NCI-H526 treated with DMSO at 0.1 percent for 48 hours (cell line): ENCODE data around the gene LPO.

Experiments
- DNase-seq: peaks from one replicate; lab custom pipeline; 2025; lab: John Stamatoyannopoulos, UW

LPO gene

DNA sequence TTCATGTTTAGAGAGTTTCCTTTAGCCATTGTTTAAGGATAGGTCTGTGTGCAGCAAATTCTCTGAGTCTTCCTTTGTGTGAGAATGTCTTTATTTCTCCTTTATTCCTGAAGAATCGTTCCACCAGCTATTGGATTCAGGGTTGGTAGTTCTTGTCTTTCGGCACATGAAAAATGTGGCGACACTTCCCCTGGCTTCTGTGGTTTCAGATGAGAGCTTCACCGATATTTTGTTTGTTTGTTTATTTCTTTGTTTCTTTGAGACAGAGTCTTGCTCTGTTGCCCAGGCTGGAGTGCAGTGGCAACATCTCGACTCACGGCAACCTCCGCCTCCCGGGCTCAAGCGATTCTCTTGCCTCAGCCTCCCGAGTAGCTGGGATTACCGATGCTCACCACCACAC lies 23.8 kb downstream of the LPO start:
- no peak for DNase-seq

DNA sequence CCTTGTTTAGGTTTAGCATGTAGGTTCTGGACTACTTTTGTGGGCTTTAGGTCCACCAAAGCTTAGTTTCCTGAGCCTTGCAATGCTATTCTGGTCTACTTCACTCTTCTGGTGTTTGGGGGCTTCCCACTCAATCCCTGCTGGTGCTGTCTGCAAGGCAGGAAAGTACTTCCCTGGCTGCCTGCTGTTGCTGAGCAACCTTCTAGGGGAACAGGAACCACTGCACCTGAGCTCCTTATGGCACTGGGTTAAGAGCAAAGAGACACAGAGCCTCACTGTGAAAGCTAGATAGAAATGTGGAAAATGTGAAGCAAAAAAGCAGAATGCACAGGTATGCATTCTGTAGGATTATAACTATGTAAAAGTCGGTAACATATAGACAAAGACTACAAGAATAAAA lies 25.4 kb downstream of the LPO start:
- no peak for DNase-seq

DNA sequence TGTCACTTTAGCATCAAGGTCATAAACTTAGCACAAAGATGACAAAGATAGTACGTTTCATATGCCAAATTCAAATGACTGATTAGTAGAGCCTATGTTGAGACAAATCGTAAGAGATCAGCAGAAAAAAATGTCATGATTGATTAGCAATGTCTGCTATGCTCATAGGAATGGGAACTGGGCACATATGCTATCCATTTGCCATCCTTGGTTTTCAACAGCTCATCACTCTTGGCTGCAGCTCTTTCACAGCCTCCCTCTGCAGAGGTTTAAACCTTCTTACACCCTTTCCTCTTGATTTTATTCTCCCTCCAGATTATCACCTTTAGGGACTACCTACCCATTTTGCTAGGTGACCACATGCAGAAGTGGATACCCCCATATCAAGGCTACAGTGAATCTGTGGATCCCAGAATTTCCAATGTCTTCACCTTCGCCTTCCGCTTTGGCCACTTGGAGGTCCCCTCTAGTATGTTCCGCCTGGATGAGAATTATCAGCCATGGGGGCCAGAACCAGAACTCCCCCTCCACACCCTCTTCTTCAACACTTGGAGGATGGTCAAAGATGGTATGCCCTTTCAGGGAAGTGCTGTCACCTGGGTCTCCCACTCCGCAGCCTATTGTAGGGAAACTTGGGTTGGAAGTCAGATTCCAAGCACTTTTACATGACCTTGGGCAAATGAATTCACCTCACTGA lies 26.2 kb downstream of the LPO start:
- no peak for DNase-seq

DNA sequence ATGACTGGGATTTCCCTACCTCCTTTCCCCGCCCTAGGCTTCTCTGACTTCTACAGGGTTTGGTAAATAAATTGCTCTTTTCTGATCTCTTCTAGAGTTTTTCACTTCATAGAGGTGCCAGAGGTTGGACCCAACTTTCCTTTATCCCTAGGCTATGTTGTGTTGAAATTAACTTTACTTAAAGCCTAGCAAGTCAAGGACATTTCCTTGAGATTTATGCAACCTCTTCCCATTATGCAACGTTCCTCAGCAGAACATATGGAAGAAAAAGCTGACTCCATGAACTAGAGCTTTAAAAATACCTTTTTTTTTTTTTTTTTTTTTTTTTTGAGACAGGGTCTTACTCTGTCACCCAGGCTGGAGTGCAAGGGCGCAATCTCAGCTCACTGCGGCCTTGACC lies 26.9 kb downstream of the LPO start:
- no peak for DNase-seq

DNA sequence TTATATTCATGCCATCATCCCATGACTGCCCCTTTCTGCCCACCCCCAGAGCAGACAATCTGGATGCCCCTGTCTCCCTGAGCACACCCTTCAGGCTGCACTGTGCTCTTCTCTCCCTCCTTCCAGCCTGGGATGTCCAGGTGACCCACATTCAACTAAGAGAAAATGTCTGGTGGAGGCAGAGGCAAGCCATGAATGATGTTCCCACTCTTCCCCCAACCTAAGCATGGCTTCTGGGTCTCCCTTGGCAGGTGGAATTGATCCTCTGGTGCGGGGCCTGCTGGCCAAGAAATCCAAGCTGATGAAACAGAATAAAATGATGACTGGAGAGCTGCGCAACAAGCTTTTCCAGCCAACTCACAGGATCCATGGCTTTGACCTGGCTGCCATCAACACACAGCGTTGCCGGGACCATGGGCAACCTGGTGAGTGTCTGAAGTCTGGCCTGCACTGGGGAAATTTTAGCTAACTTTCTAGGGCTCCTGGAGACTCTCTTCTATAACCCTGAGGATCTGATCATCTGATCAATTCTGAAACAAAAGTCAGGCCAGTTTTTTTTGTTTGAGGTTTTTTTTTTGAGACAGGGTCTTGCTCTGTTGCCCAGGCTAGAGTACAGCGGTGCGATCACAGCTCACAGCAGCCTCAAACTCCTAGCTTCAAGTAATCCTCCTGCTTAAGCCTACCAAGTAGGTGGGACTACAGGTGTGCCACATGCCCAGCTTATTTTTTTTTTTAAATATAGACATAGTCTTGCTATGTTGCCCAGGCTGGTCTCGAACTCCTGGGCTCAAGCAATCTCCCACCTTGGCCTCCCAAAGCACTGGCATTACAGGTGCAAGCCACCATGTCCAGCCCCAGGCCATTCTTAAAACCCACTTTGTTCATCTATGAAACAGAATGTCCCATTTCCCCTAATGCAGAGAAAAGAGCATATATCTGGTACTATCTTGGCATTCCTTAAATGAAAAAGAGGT lies 27.8 kb downstream of the LPO start:
- DNase-seq: no peak

DNA sequence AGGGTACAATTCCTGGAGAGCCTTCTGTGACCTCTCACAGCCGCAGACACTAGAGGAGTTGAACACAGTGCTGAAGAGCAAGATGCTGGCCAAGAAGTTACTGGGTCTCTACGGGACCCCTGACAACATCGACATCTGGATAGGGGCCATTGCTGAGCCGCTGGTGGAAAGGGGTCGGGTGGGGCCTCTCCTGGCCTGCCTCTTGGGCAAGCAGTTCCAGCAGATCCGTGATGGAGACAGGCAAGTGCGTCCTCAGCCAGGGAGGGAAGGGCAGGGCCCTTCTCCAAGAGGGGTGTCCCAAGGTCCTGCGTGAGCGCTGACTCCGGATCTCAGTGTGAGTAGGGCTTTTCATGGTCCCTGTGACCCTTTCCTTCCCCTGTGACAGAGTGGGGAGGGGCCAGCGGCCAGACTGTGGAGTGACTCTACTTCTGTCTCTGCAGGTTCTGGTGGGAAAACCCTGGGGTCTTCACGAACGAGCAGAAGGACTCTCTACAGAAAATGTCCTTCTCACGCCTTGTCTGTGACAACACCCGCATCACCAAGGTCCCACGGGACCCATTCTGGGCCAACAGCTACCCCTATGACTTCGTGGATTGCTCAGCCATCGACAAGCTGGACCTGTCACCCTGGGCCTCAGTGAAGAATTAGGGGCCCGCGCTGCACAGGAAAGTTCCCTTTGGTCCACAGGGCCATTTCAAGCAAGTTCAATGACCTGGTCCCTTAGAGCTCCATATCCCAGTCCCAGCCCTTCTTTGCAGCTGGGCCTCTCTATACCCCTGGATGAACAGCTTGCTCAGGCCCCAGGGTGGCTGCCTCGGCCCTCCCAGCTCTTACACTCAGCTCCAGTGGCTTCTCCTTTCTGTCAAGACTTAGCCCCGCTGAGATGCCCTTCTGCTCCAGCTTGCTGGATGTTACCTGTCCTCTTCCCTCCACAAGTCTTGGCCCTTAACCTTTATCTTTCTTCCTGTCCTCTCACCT lies 29.3 kb downstream of the LPO start:
- no peak for DNase-seq

DNA sequence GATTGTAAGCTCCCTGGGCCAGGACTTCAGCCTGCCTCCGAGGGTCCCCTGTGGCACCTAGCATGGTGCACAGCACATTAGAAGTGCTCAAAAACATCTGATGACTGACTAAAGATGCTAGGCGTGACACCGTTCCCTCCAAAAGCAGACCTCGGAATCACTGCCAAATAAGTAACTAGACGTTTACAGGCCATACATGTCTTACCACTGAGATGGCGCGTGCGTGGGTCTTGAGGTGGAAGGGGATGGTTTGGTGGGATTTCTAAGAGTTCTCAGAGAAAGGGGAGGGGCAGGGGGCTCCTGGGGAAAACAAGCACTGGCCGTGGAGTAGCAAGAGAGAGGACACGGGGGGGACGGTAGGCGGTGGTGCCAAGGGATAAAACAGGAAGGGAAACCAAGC lies 29.9 kb downstream of the LPO start:
- no peak for DNase-seq

DNA sequence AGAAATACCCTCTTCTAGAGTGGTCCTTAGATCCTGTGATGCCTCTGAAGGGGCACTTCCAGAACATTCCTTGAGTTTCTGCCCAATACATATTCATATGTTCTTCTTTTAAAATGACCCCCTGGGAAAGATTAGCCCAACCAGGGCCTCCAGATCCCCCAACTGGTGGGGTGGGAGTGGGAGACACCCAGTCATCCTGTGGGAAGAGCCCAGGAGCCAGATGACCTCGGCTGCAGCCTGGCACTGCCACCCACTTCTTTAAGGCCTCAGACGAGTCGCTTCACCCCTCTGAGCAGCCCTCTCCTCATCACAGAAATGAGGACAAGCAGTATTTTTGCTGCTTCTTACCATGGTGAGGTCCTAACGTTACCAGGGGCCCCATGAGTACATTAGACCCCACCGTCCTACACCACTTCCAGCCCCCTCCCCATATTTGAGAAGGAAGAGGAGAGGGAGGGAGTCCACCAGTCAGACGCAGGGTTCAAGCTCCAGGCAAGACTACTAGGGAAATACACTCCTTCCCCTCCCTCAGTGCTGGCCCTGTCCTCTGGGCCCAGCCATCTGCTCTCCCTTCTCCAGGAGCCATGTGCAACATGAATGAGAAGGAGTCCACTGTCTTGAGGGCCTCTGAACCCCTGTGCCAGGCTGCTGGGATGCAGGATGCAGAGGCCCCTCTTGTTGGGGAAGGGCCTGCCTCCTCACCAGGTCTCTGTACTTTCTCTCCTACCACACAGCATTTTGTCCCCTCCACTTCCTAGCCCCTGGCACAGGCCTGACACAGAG lies 30.6 kb downstream of the LPO start:
- no peak for DNase-seq

DNA sequence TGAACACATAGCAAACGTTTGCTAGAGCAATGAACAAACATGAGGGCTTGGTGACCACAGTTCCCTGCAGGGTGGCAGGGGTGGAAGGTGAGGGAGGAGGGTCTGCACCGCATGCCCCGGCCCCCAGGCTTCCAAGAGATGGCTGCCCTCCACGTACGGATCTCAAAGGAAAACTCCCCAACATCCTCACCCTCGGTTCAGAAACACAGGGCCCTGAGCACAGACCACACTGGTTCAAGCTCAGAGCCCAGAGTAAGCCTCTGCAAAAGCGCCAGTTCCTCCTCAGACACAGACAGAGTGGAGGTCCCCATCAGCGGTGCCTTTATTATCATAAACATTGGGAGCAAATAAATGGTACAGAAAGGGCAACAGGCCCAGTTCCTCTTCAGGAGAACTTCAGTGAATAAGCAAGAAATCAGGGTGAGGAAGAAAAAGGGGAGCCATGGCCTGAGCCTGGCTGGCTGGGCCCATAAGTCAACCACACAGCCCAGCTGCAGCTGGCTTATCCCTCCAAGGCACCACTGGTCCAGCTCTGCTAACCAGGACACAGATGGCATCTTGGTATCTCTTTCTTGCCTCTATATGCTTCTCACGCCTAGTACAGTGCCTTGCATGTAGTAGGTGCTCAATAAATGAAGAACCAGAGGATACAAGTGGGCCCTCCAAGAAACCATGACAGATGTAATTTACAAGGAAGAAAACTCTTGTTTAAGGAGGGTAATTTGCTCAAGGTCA lies 31.3 kb downstream of the LPO start:
- no peak for DNase-seq

DNA sequence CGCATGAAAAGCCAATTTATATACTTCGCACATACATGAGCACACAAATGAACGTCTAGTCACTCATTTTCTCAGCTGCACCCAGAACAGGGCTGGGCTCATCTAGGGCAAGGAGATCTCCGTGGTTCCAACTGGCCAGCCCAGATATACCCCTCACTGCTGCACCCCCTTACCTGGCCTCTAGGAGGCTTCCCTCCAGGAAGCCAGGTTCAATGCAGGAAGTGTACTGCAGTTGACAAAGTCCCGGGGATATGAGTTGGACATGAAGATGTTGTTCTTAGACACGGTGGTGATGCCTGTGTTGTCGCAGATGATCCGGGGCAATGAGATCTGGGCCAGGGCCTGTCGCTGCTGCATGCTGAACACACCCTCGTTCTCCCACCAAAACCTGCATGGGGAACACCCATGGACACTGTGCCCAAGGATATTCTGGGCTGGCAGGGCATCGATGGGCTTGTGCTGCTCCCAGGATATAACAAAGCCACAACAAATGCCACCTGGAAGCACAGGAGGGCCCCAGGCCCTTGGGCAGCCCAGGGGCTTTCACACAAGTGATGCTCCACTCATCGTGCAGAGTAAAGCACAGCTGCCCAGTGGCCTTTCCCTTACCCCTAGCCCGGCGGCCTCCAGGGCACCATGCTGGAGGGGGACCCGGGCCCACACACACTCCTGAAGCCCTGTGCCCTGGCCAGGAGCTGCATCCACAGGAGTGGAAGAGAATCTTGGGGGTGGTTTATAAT lies 32.3 kb downstream of the LPO start:
- no peak for DNase-seq

DNA sequence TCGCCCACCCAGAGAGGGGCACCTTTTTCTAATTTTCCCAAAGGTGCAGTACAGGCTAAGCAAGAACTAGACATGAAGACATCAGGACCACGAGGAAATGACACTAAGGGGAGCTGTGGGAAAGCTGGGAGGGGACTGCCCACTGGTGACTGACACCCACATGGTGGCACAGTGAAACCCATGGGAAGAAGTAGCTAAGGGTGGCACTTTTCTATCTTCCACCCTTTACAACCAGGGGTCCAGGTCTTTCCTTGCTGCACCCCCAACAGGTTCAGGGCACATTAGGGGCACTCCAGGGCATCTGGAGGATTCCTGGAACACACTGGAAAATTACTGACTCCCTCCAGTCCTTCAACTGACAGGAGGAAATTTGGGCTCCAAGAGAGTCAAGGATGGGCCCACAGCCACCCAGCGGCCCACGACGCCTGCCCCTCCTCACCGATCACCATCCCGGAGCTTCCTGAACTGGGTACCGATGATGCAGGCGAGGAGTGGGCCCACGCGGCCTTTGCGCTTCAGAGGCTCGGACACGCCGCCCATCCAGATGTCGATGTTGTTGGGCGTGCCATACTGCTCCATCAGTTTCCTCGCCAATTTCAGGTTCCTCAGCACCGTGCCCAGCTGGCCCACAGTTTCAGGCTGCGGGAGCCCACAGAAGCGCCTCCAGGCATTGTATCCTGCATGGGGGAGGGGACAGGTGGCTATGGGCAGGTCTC lies 33.0 kb downstream of the LPO start:
- no peak for DNase-seq

DNA sequence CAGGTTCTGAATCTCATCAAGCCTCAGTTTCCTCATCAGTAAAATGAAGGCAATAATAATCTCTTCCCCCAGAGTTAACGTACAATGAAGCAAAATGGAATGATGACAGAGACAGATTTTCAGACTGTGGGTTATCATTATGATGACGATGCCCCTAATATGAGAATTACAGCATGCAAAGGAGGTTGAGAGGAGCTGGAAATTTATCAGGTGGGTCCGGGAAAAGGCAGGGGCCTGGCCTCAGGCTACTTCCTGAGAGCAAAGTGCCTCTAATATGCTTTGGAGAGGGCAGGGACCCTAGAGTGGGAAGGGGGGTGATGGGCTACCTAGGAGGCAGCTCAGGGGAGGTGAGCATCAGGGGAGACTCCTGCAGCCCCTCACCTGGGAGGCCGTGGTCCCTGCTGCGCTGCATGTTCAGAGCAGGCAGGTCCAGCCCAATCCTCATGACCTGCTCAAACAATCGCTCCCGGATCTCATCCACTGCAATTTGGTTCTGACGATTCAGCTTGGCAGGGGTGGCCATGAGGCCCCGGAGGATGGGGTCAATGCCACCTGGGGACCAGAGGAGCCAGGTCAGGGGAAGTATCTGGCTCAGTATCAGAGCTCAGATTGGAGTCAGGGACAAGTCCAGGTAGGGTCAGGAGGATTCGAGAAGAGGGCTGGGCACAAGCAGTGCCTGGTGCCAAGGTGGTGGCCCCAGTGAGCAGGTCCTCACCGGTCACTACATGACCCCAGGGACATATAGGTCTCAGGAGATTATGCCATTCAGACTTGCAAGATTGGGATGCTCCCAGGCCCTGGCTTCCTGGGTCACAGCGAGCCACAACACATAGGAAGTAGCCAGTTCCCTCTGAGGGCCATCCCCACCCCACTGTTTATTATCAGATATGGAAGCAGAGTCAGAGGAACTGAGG lies 34.2 kb downstream of the LPO start:
- no peak for DNase-seq

DNA sequence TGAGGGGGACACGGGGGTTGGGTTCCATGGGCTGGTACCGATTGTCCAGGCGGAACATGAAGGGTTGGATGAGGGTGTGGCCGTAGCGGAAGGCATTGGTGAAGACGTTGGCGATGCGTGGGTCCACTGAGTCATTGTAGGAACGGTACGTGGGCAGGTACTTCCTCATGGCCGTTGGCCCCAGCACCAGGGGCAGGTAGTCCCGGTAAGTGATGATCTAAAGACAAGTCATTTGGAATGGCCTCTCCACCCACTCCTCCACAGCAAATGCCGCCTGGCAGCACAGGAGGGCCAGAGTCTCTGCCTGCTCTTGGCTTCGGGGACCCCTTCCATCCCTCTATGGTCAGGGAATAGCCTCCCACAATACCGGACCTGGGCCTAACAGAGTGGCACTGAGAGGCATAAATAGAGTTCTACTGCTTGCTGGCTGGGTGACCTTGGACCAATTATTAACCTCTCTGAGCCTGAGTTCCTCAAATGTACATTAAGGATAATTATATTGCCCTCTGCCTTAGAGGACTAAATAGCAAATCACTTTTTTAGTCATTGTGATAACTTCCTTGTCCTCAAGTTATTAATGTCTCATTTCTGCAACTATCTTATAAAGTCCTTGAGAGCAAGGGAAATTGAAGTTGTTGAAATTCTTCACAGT lies 35.2 kb downstream of the LPO start:
- no peak for DNase-seq

DNA sequence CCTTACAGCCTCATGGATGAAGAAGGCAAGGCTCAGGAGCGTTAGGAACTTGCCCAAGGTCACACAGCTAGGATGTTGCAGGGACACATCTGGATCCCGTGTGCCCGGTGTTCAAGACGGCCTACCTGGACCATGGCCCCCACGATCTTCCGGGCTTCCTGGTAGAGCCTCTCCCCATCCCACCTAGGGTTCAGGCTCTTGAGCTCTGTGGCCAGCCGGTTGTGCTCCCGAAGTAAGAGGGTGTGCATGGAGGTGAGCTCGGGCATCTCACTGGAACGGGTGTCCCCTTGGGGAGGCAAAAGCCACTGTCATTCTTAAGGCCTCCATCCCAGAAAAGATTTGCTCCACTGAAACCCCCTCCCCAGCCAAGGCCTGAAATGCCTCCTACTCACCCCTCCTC lies 37.0 kb downstream of the LPO start:
- DNase-seq: no peak

DNA sequence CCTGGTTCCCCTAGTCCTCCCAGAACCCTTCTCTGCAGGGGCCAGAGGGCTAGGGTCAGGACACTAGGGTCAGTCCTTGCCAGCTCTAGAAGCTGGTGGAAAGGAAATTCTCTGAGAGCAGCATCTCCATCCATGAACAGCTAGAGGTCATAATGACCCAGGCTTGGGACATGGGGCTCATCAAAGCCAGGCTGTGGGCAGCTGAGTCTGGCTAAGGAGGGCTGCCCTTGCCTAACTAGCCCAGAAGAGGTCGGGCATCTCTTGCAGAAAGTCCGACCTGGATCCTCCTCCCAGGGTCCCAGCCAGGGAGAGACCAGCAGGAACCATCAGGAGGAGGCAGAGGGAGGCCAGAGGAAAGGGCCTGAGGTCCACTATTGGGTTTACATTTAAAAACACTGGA lies 38.0 kb downstream of the LPO start:
- DNase-seq: no peak

DNA sequence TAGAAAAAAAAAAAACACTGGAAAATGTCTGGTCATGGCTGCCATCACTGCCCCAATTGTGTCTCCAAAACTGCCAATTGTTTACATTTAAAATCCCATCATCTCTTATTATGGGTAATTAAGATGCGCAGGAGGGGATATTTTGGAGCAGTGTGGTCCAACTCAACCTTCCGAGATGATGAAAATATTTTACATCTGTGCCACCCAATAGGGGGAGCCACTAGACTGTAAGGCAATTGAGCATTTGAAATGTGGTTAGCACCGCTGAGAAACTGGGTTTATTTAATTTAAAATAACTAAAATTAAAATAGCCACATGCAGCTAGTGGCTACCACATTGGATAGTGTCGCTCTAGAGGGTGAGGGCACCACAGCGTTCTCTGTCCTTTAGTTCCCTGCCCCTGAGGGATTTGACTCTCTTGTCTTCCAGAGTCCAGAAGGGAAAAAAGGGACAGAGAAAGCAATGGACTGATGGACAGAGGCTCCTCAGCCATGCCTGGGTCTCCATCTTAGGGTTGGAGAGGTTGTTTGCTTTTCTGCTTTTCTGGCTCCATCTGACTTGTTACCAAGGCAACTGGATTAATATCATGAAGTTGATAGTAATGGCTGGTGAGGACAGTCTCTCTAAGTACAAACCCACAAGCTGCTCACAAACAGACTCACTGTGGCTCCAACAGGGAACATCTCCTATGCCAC lies 38.9 kb downstream of the LPO start:
- DNase-seq: no peak
